ENCODE data around the gene NETO2.
"Not testable (repeated sequence)": the region's sequence is repeated elsewhere in the genome, so short reads cannot be mapped to it uniquely, and the experiment has no call there.

Gene NETO2

DNA sequence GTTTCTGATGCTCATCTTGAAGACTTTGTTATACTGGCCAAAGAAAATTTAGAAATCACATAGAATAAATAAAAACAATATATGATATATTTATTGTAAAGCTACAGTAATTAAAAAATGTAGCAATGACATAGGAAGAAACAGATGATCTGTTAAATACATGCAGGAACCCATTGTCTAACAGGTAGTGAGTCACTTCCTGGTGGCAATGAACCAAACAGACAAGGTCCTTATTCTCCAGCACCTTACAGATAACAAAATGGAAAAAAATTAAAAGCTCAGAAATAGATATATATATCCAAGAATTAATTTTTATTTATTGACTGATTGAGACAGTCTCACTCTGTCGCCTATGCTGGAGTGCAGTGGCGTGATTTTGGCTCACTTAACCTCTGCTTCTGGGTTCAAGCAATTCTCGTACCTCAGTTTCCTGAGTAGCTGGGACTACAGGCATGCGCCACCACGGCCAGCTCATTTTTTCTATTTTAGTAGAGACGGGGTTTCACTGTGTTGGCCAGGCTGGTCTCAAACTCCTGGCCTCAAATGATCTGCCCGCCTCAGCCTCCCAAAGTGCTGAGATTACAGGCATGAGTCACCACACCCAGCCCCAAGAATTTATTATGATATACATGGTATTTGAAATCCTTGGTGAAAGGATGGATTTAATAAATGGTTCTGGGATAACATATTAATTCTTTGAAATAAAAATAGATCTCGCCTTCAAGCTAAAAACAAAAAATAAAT lies 7.5 kb downstream of the NETO2 start:
- DNase-seq (ENCODE audit: low read depth) = no peak

- no peak for DNase-seq (ENCODE audit: low read depth)
Observed at GRCh38 chr16:47134550-47134949, 9.2 kb downstream of the NETO2 start.

DNA sequence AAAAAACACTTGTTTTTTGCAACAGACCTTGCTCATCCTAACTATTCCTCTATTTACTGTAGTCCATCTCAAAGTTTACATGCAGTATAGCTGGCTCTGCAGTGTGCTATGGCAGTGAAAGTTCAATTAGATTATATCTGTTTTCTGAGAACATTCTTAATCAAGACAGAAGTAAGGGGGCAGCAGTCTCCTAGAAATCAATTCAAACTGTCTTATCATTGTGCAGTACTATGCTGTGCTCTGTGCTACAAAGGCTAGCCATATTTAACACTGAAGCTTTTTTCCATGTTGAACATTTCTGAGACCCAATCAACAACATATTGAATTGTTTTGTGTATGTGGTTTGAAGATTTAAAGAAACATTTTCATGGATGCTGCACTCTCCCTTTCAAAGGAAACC lies 11.4 kb downstream of the NETO2 start:
- no peak for DNase-seq (ENCODE audit: low read depth)

GRCh38 chr16:47129755-47130435 lies 13.8 kb downstream of the NETO2 start:
- DNase-seq (ENCODE audit: low read depth) = no peak

GRCh38 chr16:47127541-47127940 lies 16.2 kb downstream of the NETO2 start:
- DNase-seq (ENCODE audit: low read depth) = no peak

DNA sequence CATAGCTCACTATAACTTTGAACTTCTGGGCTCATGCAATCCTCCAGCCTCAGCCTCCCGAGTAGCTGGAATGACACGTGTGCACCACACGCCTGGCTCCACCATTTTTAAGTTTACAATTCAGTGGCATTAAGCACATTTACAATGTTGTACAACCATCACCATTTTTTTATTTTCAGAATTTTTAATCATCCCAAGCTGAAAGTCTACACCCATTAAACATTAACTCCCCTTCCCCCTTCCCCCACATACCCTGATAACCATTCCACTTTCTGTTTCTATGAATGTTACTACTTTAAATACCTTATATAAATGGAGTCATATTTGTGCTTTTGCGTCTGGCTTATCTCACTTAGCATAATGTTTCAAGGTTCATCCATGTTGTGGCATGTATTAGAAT lies 18.0 kb downstream of the NETO2 start:
- no peak for DNase-seq (ENCODE audit: low read depth)

GRCh38 chr16:47113130-47113529 lies 30.6 kb downstream of the NETO2 start:
- no peak for DNase-seq (ENCODE audit: low read depth)

- DNase-seq (ENCODE audit: low read depth) = no peak
Observed at GRCh38 chr16:47110939-47111338, 32.8 kb downstream of the NETO2 start.

GRCh38 chr16:47109361-47109760 lies 34.4 kb downstream of the NETO2 start:
- no peak for DNase-seq (ENCODE audit: low read depth)

DNA sequence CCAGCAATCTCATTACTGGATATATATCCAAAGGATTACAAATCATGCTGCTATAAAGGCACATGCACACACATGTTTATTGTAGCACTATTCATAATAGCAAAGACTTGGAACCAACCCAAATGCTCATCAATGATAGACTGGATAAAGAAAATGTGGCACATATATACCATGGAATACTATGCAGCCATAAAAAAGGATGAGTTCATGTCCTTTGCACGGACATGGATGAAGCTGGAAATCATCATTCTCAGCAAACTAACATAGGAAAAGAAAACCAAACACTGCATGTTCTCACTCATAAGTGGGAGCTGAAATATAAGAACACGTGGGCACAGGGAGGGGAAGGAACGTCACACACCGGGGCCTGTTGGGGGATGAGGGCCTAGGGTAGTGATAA lies 40.8 kb downstream of the NETO2 start:
- not testable (repeated sequence) for DNase-seq (ENCODE audit: low read depth)

GRCh38 chr16:47097154-47097553 lies 46.6 kb downstream of the NETO2 start:
- not testable (repeated sequence) for DNase-seq (ENCODE audit: low read depth)

DNA sequence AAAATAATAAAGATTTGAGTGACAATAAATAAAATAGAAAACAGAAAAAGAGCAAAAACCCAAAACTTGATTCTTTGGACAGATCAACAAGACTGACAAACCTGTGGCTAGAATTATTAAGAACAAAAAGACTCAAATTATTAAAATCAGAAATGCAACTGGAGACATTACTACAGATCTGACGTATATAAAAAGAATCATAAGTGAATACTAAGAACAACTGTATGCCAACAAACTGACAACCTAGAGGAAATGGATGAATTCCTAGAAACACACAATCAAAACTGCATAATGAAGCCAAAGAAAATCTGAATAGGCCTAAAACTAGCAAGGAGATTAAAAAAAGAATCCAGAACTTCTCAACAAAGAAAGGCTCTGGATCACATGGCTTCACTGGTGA lies 47.4 kb downstream of the NETO2 start:
- DNase-seq (ENCODE audit: low read depth) = no peak

DNA sequence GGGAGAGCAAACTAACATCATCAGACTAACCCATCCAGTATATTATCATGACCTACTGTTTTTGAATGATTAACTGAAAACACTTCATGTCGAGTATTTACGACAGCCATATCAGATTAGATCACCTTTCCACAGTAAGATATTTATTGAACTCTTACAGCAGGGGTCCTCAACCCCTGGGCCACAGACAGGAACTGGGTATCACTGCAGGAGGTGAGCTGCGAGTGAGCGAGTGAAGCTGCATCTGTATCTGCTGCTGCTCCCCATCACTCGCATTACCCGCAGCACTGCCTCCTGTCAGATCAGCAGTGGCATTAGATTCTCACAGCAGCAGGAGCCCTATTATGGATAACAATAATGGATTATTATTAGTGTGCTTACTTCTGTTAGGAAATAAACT lies 59.5 kb downstream of the NETO2 start:
- DNase-seq (ENCODE audit: low read depth) = no peak

DNA sequence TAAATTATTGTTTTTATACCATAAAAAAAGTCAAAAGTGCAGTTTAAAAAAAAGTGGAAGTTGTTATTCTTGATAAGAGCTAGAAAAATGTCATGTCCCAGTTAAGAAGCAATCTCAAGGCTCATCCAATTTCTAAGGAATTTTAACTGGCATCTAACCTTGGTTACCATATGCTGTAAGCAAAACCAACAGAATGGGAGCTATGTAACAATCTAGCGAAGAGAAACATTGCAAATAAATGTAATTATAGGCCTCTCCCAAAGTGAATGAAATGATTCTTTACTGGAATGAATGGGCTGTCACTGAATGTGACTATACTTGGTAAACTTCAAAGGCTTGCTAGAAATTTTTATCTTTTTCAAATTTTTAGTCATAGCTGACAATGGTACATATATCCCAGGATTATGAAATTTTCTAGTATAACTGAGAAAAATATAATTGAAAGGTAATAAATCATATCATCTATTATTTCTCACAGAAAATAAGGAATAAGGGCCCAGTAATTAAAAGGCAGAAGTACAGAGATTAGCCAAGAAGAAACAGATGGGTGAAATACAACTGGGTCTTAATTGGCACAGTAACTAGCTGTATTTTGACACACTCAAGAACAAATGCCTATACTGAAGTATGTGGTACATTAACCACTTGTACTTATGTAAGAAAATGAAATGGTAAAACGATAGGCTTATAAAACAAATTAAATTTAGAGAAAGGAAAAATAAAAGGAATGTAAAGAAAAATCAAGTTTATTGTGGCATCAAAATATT lies 61.5 kb downstream of the NETO2 start:
- DNase-seq (ENCODE audit: low read depth) = no peak

DNA sequence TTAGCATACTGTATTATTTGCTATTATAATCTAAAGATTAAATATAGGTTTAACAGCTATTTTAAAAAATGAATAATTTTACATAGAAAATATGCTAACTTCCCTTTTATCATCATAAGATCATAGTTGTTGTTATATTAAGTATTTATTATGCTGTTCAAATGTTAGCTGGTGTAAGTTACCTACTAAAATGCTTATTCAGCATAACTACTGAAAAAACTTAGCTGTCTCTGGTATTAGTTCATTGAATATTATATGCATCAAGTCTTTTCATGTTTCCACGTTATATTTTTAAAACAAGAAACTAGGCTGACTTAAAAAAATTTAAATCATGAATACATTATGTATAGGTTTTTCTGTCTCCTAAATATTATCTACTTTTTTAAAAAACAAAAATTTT lies 62.6 kb downstream of the NETO2 start:
- no peak for DNase-seq (ENCODE audit: low read depth)

DNA sequence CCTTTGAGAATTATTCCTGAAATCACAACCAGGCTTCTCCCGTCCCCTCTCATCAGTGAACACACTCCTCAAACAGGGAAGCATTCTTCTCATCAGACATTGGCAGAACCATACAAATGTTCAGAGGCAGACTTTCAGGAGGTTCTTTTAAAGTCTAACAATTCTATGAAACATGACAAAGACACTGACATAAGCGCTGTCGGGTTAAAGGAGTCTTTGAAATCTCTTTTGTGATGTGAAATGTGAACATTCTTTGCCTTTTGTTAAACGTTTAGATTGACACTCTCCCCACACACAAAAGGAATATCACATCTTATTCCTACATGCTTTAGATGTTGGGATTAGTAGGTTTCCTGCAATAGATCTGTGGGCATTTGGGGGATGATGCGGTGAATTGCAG lies 63.9 kb downstream of the NETO2 start:
- no peak for DNase-seq (ENCODE audit: low read depth)

GRCh38 chr16:47073223-47074155 lies 70.3 kb downstream of the NETO2 start:
- no peak for DNase-seq (ENCODE audit: low read depth)

- DNase-seq (ENCODE audit: low read depth) = no peak
Observed at GRCh38 chr16:47072158-47072557, 71.6 kb downstream of the NETO2 start.

DNA sequence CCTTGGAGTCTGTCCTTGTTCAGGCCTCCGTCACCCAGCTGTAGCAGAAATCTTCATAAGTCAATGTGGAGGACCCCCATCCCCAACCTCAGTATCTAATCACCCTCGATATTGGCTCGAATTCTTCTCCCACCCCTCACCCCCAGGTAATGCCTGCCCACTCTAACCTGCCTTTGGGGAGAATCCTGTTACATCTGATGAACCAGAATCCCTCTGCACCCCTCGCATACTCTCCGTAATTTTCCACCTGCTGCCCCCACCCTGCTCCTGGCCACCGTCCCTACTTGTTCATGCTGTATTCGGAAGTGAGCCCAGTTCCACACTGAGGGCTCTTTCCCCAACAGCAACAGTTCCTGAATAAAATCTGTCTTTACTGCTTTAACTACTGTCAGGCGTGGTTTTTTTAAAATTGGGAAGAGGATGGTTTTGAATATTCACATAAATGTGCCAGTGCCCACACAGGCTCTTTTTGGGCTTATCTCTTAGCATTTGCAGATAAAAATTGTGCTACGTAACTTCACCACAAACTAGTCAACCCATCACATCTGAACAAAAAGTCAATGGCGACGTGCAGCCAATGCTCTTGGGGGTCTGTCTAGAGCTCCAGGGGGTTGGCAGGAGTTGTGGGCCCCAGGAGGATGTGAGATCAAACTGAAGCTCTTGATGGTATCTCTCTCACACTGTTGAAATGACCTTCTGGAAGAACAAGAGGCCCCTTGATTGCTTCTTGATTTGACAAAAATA lies 73.7 kb downstream of the NETO2 start:
- no peak for DNase-seq (ENCODE audit: low read depth)

DNA sequence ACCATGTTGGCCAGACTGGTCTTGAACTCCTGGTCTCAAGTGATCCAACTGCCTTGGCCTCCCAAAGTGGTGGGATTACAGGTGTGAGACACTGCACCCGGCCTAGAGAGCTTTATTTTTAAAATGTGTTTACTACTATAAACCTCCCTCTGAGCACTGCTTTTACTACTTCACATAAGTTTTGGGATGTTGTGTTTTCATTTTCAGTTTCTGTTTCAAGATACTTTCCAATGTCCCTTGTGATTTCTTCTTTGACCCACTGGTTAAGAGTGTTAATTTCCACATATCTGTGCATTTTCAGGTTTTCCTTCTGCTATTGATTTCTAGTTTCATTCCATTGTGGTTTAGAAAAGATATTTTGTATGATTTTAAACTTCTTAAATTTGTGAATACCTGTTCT lies 74.4 kb downstream of the NETO2 start:
- no peak for DNase-seq (ENCODE audit: low read depth)

DNA sequence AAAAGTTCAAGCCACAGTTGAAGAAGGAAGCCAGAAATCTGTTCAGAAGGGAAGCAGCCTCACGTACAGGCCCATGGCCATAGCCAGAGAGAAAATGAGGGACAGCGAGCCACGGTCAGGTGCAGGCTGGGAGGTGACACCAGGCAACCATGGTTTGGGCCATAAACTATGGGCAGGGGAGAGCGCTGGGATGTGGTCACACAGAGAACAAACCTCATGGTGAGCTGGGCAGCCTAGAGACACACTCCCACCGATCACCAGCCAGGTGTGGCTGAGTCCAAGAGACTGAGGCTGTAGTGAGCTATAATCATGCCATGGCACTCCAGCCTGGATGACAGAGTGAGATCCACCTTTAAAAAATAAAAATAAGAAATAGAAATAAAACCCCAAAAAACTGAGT lies 76.5 kb downstream of the NETO2 start:
- DNase-seq (ENCODE audit: low read depth) = no peak

Data from fibroblast of the conjunctiva (primary cell).